HL-60/S4 treated with retinoic acid at 250 ng/mL for 4 days and 3 days (cell line): ENCODE measurements around the gene KAZN.

ENCODE experiments used
- in situ Hi-C: fragments of 300-500 bp; cut with MboI; formaldehyde crosslinking; loops from 2 replicates; pipeline ENCODE4 v1.7.0; 2022; ENCODE audit warnings: low sequenced_read_pairs

Gene KAZN

DNA sequence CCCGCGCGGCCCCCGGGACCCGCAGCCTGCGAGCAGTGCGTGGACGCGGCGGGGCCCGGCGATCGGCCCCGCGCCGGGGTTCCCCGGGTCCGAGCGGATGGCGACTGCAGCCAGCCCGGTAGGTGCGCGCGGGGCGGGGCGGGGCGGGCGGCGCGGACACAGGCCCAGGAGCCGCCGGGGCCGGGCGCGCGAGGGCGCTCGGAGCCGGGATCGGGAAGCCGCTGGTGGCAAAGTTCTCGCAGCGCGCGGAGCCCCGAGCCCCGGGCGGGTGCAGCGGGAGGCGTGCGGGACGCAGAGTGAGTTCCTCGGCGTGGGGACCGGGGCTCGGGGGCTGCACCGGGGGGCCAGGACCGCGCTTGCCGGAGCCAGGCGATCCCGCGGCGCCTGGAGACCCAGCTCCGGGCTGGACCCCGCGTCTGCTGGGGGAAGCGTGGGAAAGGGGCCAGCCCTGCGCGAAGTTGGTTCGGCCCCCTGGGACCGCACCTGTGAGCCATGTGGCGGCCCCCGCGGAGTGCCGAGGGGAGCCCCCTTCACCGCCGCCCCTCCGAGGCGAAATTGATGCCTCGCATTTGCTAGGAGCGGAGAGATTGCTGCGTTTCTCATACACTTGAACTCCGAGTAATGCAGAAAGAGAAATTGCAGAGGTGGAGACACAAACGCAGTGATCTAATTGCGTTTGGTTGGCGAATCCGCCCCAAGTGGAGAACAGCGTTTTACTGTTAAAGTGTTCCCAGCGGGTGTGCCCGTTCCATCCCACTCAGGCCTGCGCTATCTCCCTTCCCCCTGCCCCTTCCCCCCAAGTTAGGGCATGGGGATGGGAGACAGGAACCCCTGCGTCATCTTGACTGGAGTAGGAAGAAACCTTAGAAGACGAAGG, 326.2 kb downstream of the KAZN start:
- in situ Hi-C loops, result no loop called here

DNA sequence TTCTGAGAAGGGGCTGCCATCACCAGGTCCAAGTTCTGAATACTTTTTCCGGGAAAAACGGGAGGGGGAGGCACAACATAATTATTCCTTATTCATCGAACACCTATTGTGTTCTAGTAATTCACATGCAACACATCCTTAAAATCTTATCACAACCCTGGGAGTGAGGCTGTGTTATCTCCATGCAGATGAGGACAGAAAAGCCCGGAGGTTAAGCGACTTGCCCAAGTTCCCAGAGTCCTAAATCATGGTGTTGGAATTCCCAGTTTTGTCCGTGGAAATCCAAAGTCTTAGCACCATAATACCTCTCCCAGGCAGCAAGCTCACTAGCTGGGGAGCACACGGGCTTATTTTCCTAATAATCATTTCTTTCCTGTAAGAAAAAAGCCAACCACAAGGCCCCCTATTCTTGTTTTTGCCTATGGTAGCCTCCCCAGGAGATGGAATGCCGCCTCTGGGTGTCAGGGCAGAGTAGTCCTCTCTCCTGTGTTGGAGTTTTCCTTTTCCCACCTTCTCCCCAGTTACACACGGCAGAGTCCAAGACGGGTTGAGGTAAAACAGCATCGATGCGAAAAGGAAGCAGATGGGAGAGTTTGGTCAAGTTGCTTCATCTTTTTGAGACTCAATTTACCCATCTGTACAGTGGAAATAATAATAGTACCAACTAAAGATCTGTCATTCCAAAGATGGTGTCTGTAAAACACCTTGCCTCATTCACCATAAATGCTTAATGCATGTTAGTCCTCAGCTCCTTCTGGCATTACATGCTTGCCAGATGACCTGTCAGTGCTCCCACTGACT, 327.1 kb downstream of the KAZN start:
- in situ Hi-C loops, result no loop called here

- in situ Hi-C loops, result no loop called here
Measured at GRCh38 chr1:14926229-14926628, 327.7 kb downstream of the KAZN start.

DNA sequence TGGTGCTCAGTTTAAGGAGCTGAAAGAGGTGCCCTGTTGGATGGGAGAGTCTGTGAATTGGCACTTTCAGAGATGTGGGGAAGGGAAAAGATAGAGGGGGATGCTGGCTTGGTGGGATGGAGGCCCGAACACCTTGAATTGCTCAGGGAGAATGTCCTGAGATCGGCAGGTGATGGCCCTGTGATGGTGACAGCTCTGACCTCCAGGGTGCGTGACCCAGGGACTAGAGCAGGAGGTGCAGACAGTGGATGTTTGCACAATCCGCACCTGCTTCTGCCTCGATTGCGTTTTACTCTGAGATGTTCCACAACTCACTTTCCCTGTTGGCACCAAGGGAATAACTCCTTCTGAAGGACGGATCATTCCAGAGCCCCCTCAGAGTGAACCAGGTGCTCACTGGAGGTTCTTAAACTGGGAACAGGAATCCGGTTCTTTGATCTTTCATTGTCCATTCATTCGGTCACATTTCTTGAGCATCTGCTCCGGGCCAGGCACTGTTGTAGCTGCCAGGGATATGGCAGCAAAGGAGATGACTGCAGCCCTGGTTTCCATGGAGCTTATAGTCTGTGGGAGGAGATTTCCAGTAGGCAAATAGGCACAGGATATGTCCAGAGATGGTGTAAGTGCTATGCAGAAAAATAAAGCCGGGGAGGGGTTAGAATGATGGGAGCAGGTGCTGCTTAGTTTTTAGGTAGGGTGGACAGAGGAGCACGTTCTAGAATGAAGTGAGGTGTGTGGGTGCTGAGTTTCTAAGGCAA, 328.5 kb downstream of the KAZN start:
- in situ Hi-C loops, result no loop called here

DNA sequence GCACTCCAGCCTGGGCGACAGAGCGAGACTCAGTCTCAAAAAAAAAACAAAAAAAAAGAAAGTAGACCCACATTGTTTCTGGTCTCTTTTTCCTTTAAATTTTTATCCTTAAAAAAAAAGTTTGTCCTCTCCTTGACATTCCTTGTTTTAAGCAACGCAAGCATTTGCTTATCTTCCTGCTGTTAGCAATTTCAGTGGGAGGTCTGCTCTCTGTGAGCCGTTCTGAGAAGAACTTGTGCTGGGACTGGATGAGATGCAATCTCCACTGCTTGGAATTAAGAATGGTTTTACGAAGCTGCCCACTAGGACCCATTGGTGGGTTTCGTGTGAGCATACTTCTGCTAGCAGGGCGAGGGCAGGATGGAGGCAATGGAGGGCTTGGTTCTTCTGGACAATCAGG, 329.9 kb downstream of the KAZN start:
- in situ Hi-C loops, result no loop called here

DNA sequence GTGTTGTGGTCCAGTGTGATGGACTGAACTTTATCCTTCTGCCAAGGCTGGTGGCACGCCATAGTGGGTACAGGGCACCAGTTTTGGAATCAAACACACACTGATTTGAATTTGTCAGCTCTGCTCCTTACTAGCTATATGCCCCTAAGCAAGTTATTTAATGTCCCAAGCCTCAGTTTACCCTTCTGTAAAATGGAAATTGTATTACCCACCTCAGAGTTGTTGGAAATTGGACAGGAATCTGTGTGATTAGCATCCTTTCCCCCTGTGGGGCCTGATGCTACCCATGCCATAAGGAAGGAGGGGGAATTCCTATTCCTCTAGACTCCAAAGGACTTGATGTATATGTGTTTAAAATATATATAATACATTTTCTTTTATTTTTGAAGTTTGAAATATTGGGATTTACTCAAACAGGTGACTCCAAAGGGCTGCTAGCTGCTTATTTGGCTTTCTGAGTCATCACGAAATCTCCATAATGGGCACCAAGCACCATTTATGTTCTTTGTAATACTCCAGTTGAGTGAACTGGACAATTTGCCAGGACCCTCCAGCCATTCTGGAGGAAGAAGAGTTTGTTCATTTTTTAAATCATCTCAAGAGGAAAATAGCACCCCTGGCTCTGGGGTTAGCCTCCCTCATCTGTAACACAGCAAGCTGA, 330.5 kb downstream of the KAZN start:
- in situ Hi-C loops, result no loop called here

- in situ Hi-C loops, result no loop called here
Measured at GRCh38 chr1:14929547-14930246, 331.2 kb downstream of the KAZN start.

- in situ Hi-C loops, result no loop called here
Measured at GRCh38 chr1:14930247-14930965, 331.9 kb downstream of the KAZN start.

DNA sequence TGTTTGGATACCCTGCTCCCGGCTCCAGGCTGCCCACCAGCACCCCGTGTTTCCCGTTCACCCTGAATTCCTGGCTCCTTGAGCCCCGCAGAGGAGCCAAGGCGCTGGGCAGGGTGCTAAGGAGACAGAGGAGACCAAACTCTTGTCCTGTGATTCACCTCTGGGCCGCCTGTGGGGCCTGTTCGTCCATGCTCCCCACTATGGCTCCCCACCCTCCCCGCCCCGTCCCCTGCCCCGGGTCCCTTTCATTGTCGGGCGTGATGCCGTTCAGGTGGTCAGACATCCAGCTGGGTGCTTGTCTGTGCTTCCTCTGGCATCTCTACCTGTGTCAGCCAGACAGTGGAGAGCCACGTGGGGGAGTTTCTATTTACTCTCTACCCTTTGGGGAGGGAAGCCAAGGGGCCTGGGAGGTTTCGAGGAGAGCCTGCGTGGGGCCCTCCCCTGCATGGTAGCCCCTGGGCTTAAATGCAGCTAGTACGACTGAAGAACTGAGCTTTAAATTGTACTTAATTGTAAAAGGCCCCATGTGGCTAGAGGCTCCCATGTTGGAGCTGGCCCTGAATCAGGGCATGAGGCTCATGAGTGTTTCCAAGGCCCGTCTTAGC, 333.7 kb downstream of the KAZN start:
- in situ Hi-C loops, result no loop called here

GRCh38 chr1:14934867-14935266, 336.4 kb downstream of the KAZN start:
- in situ Hi-C loops, result no loop called here

DNA sequence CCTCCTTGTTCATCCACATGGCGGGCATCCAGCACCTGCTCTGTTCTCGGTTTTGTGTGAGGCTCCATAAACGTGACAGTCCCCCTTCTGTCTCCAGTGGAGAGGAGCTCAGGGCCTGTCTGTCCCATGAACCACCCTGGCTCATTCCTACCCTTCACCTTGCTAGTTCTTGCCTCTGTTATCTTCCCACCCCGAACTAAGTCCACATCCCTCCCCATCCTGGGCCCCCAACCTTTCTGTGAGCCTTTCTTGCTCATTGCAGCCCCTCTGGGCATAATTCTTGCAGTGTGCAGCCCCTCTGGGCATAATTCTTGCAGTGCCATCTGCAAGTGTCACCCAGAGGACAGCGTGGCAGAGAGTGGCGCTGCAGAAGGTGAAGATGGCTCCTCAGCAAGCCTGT, 338.3 kb downstream of the KAZN start:
- in situ Hi-C loops, result no loop called here

DNA sequence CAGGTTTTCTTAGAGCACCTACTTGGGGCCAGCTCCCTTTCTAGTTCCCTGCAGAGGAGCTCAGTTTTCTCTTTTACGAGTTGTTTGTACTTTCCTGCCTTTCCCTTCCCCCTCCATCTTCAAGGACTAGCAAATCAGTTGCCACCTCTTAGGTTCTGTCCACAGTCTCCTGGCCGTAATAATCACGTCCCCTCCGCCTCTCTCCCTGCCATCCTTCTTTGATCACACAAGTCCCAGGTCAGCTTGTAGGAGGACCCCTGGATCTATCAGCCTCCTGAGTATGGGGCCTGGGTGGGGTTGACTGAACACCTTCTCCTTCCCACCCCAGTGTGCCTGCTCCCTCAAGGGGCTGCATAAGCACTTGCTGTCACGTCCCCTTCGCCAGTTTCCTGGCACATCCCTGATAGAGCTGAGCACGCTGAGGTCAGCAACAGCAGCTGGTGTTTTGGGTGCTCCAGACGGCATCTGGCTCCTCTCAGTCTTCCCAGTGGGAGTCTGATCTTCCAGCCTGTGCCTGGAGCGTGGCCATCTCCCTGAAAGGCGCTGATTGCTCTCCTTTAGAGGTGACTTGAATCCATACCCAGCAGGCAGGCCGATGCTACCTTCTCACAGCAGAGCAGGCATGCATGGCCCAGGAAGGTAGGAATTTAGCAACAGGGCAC, 338.9 kb downstream of the KAZN start:
- in situ Hi-C loops, result no loop called here

- in situ Hi-C loops, result no loop called here
Measured at GRCh38 chr1:14939527-14940284, 341.2 kb downstream of the KAZN start.

GRCh38 chr1:14940285-14940870, 341.9 kb downstream of the KAZN start:
- in situ Hi-C loops, result no loop called here

- in situ Hi-C loops, result no loop called here
Measured at GRCh38 chr1:14941864-14942263, 343.4 kb downstream of the KAZN start.

DNA sequence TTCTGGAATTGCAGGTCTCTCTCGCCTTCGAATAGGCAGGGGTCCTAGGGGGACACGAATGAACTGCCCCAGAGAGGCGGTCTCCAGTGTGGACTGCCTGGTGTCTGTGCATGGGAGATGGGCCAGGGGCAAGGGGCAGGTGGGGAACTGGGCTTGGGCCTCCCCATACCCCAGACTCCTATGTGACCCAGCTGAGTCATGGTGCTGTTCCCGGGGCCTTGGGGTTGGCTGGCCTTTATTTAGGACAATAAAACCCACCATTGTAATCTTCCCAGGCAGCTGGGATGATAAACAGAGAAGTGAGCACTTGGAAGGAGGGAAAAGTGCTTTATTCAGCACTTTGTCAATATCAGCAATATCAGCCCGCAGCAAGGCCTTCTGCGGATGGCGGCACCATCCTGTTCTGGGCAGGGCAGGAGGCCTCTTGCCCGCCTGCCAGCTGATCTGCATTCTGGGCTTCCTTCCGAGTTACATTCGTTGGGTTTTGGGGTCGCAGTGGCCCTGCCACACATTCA, 346.0 kb downstream of the KAZN start:
- in situ Hi-C loops, result no loop called here
